K562 (cell line): ENCODE data around the gene BRF1. TPM values are rescaled to one million over a fixed set of nuclear protein-coding genes. Genes with fewer than 3 reads are reported as not detected.

ENCODE experiments used
- ATAC-seq: fragments of 200-7000 bp; cut with Tn5 transposase; 3 replicates; pipeline ENCODE4 v1.9.1; 2020; ENCODE audit warnings: moderate library complexity
- BruUV-seq: library from RNA; stranded (reverse); fragments of 400-500 nt; replicated peaks from 2 replicates; lab custom pipeline; 2021; lab: Mats Ljungman, UMichigan
- CTCF ChIA-PET: fragments of 300-600 bp; formaldehyde crosslinking; extraction: SDS; loops from one replicate; lab custom pipeline; 2021; ENCODE audit warnings: low intra/inter-chr PET ratio; lab: Yijun Ruan, JAX
- POLR2A ChIA-PET: fragments of 300-600, 350-650 bp; sonication (Branson Sonifier 250); formaldehyde crosslinking; extraction: SDS; loops from one replicate; lab custom pipeline; 2021; ENCODE audit warnings: antibody characterized with exemption, inconsistent platforms; lab: Yijun Ruan, JAX
- DNase-seq, 4 experiments: peaks; one replicate each; pipeline versions ENCODE4 v3.0.0 to v3.0.0-alpha.2; 2011 to 2018; ENCODE audit warnings: low spot score in 3 of 4, mixed read lengths in 3 of 4; ENCODE audit errors: extremely low read depth in 1 of 4
- FAIRE-seq: peaks from 2 replicates; lab custom pipeline; 2011; peaks lifted over from hg19 to GRCh38; lab: Jason Lieb, UNC
- H2AFZ ChIP-seq: 2 replicates; pipeline ENCODE4 v1.6.0; 2011; ENCODE audit warnings: low read depth, low read length, control low read depth, inconsistent platforms
- H3K27ac ChIP-seq: fragments of 200-600 bp; 3 replicates; pipeline ENCODE4 v1.8.0; 2011; ENCODE audit warnings: low read depth, mild to moderate bottlenecking, control low read depth, inconsistent platforms, low read length, moderate library complexity, mixed read lengths; ENCODE audit errors: extremely low read depth
- H3K27me3 ChIP-seq, 2 experiments: fragments of 300-600 bp in 1 of 2; 2 replicates in 1 of 2; 3 replicates in 1 of 2; pipeline versions ENCODE4 v1.6.0 to v1.8.0; 2011; ENCODE audit warnings: inconsistent platforms in 2 of 2, low read length in 2 of 2, mild to moderate bottlenecking in 1 of 2, mixed read lengths in 1 of 2, moderate library complexity in 1 of 2; ENCODE audit not compliant: control insufficient read depth in 2 of 2, insufficient read depth in 2 of 2
- H3K36me3 ChIP-seq: fragments of 300-600 bp; 3 replicates; pipeline ENCODE4 v1.8.0; 2011; ENCODE audit warnings: mild to moderate bottlenecking, low read length, inconsistent platforms; ENCODE audit not compliant: control insufficient read depth, insufficient read depth
- H3K4me1 ChIP-seq, 2 experiments: fragments of 200-600 bp in 1 of 2; replicated peaks in 1 of 2; 2 replicates in 1 of 2; 3 replicates in 1 of 2; pipeline versions ENCODE4 v1.5.1 to v1.8.0; 2011; ENCODE audit warnings: inconsistent platforms in 2 of 2, low read length in 2 of 2, mild to moderate bottlenecking in 1 of 2, mixed read lengths in 1 of 2, moderate library complexity in 1 of 2; ENCODE audit not compliant: control insufficient read depth in 2 of 2, insufficient read depth in 2 of 2
- H3K4me2 ChIP-seq: 2 replicates; pipeline ENCODE4 v1.6.1; 2011; ENCODE audit warnings: low read length, control low read depth, inconsistent platforms, mixed read lengths; ENCODE audit not compliant: insufficient read depth
- H3K4me3 ChIP-seq: fragments of 200-600 bp; sonication (generic), shearing (Covaris generic); 2 replicates; pipeline ENCODE4 v1.5.1; 2016; ENCODE audit warnings: control low read depth, inconsistent platforms
- H3K79me2 ChIP-seq: fragments of 200-600 bp; 3 replicates; pipeline ENCODE4 v1.8.0; 2011; ENCODE audit warnings: low read length, inconsistent platforms; ENCODE audit not compliant: control insufficient read depth, insufficient read depth
- H3K9ac ChIP-seq, 2 experiments: 2 replicates each; pipeline versions ENCODE4 v1.6.0 to v1.6.1; 2011; ENCODE audit warnings: low read depth in 2 of 2, low read length in 2 of 2, control low read depth in 1 of 2, inconsistent platforms in 1 of 2, mild to moderate bottlenecking in 1 of 2, mixed read lengths in 1 of 2; ENCODE audit not compliant: insufficient read depth in 1 of 2
- H3K9me1 ChIP-seq: one replicate; pipeline ENCODE4 v1.6.0; 2011; ENCODE audit warnings: inconsistent platforms, mild to moderate bottlenecking, low read length, moderate library complexity; ENCODE audit not compliant: control insufficient read depth, insufficient read depth
- H3K9me3 ChIP-seq: replicated peaks from 2 replicates; pipeline ENCODE4 v1.5.1; 2011; ENCODE audit warnings: low read depth, low read length, inconsistent platforms; ENCODE audit not compliant: control insufficient read depth, insufficient read depth
- H4K20me1 ChIP-seq: replicated peaks from 2 replicates; pipeline ENCODE4 v1.6.1; 2011; ENCODE audit warnings: low read length, inconsistent platforms, mixed read lengths; ENCODE audit not compliant: control insufficient read depth, insufficient read depth
- ELK3 ChIP-seq: fragments of 450-650 bp; formaldehyde crosslinking; IDR thresholded peaks from 2 replicates; pipeline ENCODE4 v1.4.0; 2020; ENCODE audit warnings: mild to moderate bottlenecking
- FOSL1 ChIP-seq: fragments of 200-800 bp; sonication (Bioruptor generic); conservative IDR thresholded peaks from 2 replicates; pipeline ENCODE4 v1.6.1; 2016; ENCODE audit warnings: missing genetic modification characterization, missing compliant biosample characterization
- FOXO4 ChIP-seq: fragments of 450-650 bp; formaldehyde crosslinking; IDR thresholded peaks from 2 replicates; pipeline ENCODE4 v1.4.0; 2020; ENCODE audit warnings: mild to moderate bottlenecking, moderate library complexity
- MBD2 ChIP-seq: sonication (generic); IDR thresholded peaks from 2 replicates; pipeline ENCODE4 v1.6.1; 2016; ENCODE audit warnings: low read depth, borderline replicate concordance
- SMC3 ChIP-seq: conservative IDR thresholded peaks from 2 replicates; pipeline ENCODE4 v1.6.1; 2011; ENCODE audit warnings: low read depth, low read length, improper control_type of control experiment; ENCODE audit not compliant: insufficient read depth
- ZBED1 ChIP-seq: IDR thresholded peaks from 2 replicates; pipeline ENCODE4 v1.6.1; 2014
- ZBTB34 ChIP-seq: fragments of 250-450 bp; sonication (Bioruptor Pico); IDR thresholded peaks from 2 replicates; pipeline ENCODE4 v1.8.0; 2021; ENCODE audit warnings: mild to moderate bottlenecking, moderate library complexity
- ZFP1 ChIP-seq: fragments of 450-650 bp; formaldehyde crosslinking; IDR thresholded peaks from 2 replicates; pipeline ENCODE4 v1.4.0; 2020; ENCODE audit warnings: mild to moderate bottlenecking, mixed read lengths
- WGBS: fragments of 100-300 bp; shearing (Covaris generic); methylation state at CpG from one replicate; pipeline ENCODE4 v1.1.6; 2016; ENCODE audit warnings: low coverage, mixed read lengths; ENCODE audit not compliant: insufficient coverage; ENCODE audit errors: missing lambda C conversion rate; 5-methylcytosine and 5-hydroxymethylcytosine counted together
- in situ Hi-C: fragments of 300-500 bp; cut with MboI; formaldehyde crosslinking; loops from 4 replicates; pipeline ENCODE4 v1.15.0; 2018; ENCODE audit warnings: inconsistent platforms, mixed read lengths
- intact Hi-C: fragments of 100-400 bp; cut with micrococcal nuclease; formaldehyde crosslinking; loops from 2 replicates; pipeline ENCODE4 v1.14.2; 2022
- polyA plus RNA-seq, 8 experiments: library from polyadenylated mRNA; depleted of rRNA in 4 of 8; stranded (reverse) in 5 of 8; unstranded in 3 of 8; fragments of >200 nt; fragmentation: Nextera tagmentation in 2 of 8; fragmentation: Illumina TruSeq in 1 of 8; extraction: Ambion mirVana in 2 of 8; extraction: Trizol in 1 of 8; gene quantifications; 2 replicates each; pipeline versions ENCODE4 v1.2.1 to v1.2.3, GENCODE V29; 2011 to 2014; ENCODE audit warnings: inconsistent platforms in 1 of 8, missing spikeins in 1 of 8
- total RNA-seq, 7 experiments: library from RNA; depleted of rRNA in 6 of 7; stranded (reverse); fragments of >200 nt in 6 of 7; fragmentation: Illumina TruSeq in 2 of 7; extraction: Trizol in 2 of 7; gene quantifications; 2 replicates each; pipeline versions ENCODE4 v1.2.1 to v1.2.3, GENCODE V29; 2011 to 2021; ENCODE audit warnings: low replicate concordance in 1 of 7
- TF ChIP-seq, protein P1 (sequence below): fragments of 200-800 bp; sonication (Bioruptor generic); IDR thresholded peaks from 2 replicates; pipeline ENCODE4 v1.6.1; 2017; ENCODE audit warnings: missing genetic modification characterization, missing compliant biosample characterization
- TF ChIP-seq, protein P2 (sequence below): fragments of 250-450 bp; sonication (Bioruptor Pico); IDR thresholded peaks from 2 replicates; pipeline ENCODE4 v1.5.0; 2022; ENCODE audit warnings: mild to moderate bottlenecking
- TF ChIP-seq, protein P3 (sequence below): sonication (generic); IDR thresholded peaks from 2 replicates; pipeline ENCODE4 v1.6.1; 2016
- TF ChIP-seq, protein P4 (sequence below): fragments of 250-450 bp; sonication (Bioruptor Pico); IDR thresholded peaks from 2 replicates; pipeline ENCODE4 v1.4.0; 2020; ENCODE audit warnings: mild to moderate bottlenecking, moderate library complexity

BRF1 gene
- total and polyA plus RNA-seq, 9 of the 15 experiments (the other 6 are each of a cell fraction or from before 2014, with no cell fraction given) = 0.14 to 24.6 (median 8.2) TPM

GRCh38 chr14:105213361-105213760 is 87.4 kb downstream of the BRF1 start:
- Histone ChIP-seq H3K27ac (no peak overlapping the region), H3K79me2 (no peaks in the 10 kb centered on the region), H4K20me1 (no peaks in the 10 kb centered on the region), H3K9me1 (no peaks in the 10 kb centered on the region), H3K9ac (no peak overlapping the region; a peak in 1 of 4 replicates), H2AFZ (no peak overlapping the region), H3K4me3 (no peak overlapping the region), H3K9me3 (no peaks in the 10 kb centered on the region), H3K27me3 (no peaks in the 10 kb centered on the region), H3K4me1 (peaks cover 0 to 11% of the 10 kb centered on the region in 2 experiments; a peak in 2 of 5 replicates), H3K4me2 (no peak overlapping the region), H3K36me3 (peaks cover 7% of the 10 kb centered on the region; the same call in 1 of the 3 replicates)
- BruUV-seq = no TSS peak
- in situ Hi-C loops = loop anchor here (5.0 kb wide), 1 partner anchor 129 kb away; no protein-coding TSS in a partner anchor
- CTCF ChIA-PET = interaction anchor here (0.5 kb wide), 1 partner anchor 314 kb away, joined by 3 read pairs; no protein-coding TSS in a partner anchor
- FAIRE-seq = no peak
- POLR2A ChIA-PET = no interaction called here
- intact Hi-C loops = no loop called here
- 84% methylated on average over 3 of the region's 10 CpGs for WGBS
- no peak for DNase-seq
- ATAC-seq = no peak
- no peak for TF ChIP-seq ZBED1
- no peak for TF ChIP-seq ZBTB34 (CRISPR knock-in tag)
- TF ChIP-seq, protein P1, sequence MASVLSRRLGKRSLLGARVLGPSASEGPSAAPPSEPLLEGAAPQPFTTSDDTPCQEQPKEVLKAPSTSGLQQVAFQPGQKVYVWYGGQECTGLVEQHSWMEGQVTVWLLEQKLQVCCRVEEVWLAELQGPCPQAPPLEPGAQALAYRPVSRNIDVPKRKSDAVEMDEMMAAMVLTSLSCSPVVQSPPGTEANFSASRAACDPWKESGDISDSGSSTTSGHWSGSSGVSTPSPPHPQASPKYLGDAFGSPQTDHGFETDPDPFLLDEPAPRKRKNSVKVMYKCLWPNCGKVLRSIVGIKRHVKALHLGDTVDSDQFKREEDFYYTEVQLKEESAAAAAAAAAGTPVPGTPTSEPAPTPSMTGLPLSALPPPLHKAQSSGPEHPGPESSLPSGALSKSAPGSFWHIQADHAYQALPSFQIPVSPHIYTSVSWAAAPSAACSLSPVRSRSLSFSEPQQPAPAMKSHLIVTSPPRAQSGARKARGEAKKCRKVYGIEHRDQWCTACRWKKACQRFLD (CRISPR knock-in tag) = no peak
- TF ChIP-seq, protein P2, sequence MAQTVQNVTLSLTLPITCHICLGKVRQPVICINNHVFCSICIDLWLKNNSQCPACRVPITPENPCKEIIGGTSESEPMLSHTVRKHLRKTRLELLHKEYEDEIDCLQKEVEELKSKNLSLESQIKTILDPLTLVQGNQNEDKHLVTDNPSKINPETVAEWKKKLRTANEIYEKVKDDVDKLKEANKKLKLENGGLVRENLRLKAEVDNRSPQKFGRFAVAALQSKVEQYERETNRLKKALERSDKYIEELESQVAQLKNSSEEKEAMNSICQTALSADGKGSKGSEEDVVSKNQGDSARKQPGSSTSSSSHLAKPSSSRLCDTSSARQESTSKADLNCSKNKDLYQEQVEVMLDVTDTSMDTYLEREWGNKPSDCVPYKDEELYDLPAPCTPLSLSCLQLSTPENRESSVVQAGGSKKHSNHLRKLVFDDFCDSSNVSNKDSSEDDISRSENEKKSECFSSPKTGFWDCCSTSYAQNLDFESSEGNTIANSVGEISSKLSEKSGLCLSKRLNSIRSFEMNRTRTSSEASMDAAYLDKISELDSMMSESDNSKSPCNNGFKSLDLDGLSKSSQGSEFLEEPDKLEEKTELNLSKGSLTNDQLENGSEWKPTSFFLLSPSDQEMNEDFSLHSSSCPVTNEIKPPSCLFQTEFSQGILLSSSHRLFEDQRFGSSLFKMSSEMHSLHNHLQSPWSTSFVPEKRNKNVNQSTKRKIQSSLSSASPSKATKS (CRISPR knock-in tag) = no peak
- no peak for TF ChIP-seq FOSL1 (tag)
- no peak for TF ChIP-seq MBD2
- TF ChIP-seq, protein P3, sequence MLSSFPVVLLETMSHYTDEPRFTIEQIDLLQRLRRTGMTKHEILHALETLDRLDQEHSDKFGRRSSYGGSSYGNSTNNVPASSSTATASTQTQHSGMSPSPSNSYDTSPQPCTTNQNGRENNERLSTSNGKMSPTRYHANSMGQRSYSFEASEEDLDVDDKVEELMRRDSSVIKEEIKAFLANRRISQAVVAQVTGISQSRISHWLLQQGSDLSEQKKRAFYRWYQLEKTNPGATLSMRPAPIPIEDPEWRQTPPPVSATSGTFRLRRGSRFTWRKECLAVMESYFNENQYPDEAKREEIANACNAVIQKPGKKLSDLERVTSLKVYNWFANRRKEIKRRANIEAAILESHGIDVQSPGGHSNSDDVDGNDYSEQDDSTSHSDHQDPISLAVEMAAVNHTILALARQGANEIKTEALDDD = no peak
- TF ChIP-seq, protein P4, sequence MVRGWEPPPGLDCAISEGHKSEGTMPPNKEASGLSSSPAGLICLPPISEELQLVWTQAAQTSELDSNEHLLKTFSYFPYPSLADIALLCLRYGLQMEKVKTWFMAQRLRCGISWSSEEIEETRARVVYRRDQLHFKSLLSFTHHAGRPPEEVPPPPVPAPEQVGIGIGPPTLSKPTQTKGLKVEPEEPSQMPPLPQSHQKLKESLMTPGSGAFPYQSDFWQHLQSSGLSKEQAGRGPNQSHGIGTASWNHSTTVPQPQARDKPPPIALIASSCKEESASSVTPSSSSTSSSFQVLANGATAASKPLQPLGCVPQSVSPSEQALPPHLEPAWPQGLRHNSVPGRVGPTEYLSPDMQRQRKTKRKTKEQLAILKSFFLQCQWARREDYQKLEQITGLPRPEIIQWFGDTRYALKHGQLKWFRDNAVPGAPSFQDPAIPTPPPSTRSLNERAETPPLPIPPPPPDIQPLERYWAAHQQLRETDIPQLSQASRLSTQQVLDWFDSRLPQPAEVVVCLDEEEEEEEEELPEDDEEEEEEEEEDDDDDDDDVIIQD (CRISPR knock-in tag) = no peak
- no peak for TF ChIP-seq FOXO4 (CRISPR knock-in tag)
- TF ChIP-seq ZFP1 (CRISPR knock-in tag) = no peak
- no peak for TF ChIP-seq SMC3
- TF ChIP-seq ELK3 (CRISPR knock-in tag) = no peak
